Neural progenitor cell (in vitro differentiated cells): ENCODE data around the gene SMYD2. TPM values are rescaled to one million over a fixed set of nuclear protein-coding genes. Genes with fewer than 3 reads are reported as not detected.
A peak's percentile ranks its signal among the peaks of the same experiment; 100 is the strongest.

Source experiments
- DNase-seq: peaks from one replicate; pipeline ENCODE4 v3.0.0-alpha.2; 2016; ENCODE audit warnings: low spot score
- H2AFZ ChIP-seq: fragments of 200-600 bp; sonication (generic); replicated peaks from 2 replicates; pipeline ENCODE4 v1.6.1; 2016; ENCODE audit warnings: antibody characterized with exemption
- H3F3A ChIP-seq: fragments of 200-600 bp; sonication (generic); 2 replicates; pipeline ENCODE4 v1.6.1; 2016; ENCODE audit warnings: antibody characterized with exemption, low read depth
- H3K27ac ChIP-seq: fragments of 200-600 bp; sonication (generic); 2 replicates; pipeline ENCODE4 v1.5.1; 2016; ENCODE audit warnings: mild to moderate bottlenecking
- H3K27me3 ChIP-seq: fragments of 200-600 bp; sonication (generic); 2 replicates; pipeline ENCODE4 v1.6.1; 2016; ENCODE audit warnings: mild to moderate bottlenecking, moderate library complexity
- H3K36me3 ChIP-seq: fragments of 200-600 bp; sonication (generic); 2 replicates; pipeline ENCODE4 v1.5.1; 2016
- H3K4me1 ChIP-seq: fragments of 200-600 bp; sonication (generic); 2 replicates; pipeline ENCODE4 v1.6.1; 2016; ENCODE audit warnings: mixed run types
- H3K4me2 ChIP-seq: fragments of 200-600 bp; sonication (generic); 2 replicates; pipeline ENCODE4 v1.6.1; 2016
- H3K4me3 ChIP-seq: fragments of 200-600 bp; sonication (generic); 2 replicates; pipeline ENCODE4 v1.5.1; 2016
- H3K79me2 ChIP-seq: fragments of 200-600 bp; sonication (generic); 2 replicates; pipeline ENCODE4 v1.6.1; 2016; ENCODE audit warnings: low read depth
- H3K9ac ChIP-seq: fragments of 200-600 bp; sonication (generic); 2 replicates; pipeline ENCODE4 v1.6.1; 2016
- H3K9me3 ChIP-seq: fragments of 200-600 bp; sonication (generic); 2 replicates; pipeline ENCODE4 v1.5.1; 2016; ENCODE audit warnings: low read depth
- H4K20me1 ChIP-seq: fragments of 200-600 bp; sonication (generic); 2 replicates; pipeline ENCODE4 v1.6.1; 2016; ENCODE audit warnings: low read depth
- H3K27ac Mint-ChIP-seq: 3 replicates; pipeline ENCODE4 v1.8.0; 2021; ENCODE audit warnings: mixed read lengths
- H3K27me3 Mint-ChIP-seq: 2 replicates; pipeline ENCODE4 v1.8.0; 2022; ENCODE audit warnings: low read depth, mild to moderate bottlenecking, inconsistent platforms, moderate library complexity, mixed read lengths; ENCODE audit not compliant: insufficient read depth
- H3K36me3 Mint-ChIP-seq: 3 replicates; pipeline ENCODE4 v1.8.0; 2021; ENCODE audit warnings: mixed read lengths
- H3K4me1 Mint-ChIP-seq: 3 replicates; pipeline ENCODE4 v1.8.0; 2021; ENCODE audit warnings: mixed read lengths
- H3K4me3 Mint-ChIP-seq: 3 replicates; pipeline ENCODE4 v1.8.0; 2021; ENCODE audit warnings: mild to moderate bottlenecking, moderate library complexity, mixed read lengths
- H3K9me3 Mint-ChIP-seq: 3 replicates; pipeline ENCODE4 v1.8.0; 2020; ENCODE audit warnings: mixed read lengths
- EZH2 ChIP-seq: fragments of 200-600 bp; sonication (generic); IDR thresholded peaks from 2 replicates; pipeline ENCODE4 v1.6.1; 2017; ENCODE audit warnings: antibody characterized with exemption, mild to moderate bottlenecking, moderate library complexity
- EZH2phosphoT487 ChIP-seq: fragments of 200-600 bp; sonication (generic); IDR thresholded peaks from 2 replicates; pipeline ENCODE4 v1.6.1; 2017; ENCODE audit warnings: antibody characterized with exemption
- total RNA-seq: library from RNA; depleted of rRNA; stranded (reverse); fragments of >200 nt; gene quantifications from 2 replicates; pipeline ENCODE4 v1.2.3, GENCODE V29; 2015; ENCODE audit warnings: low replicate concordance
- TF ChIP-seq, protein P1 (sequence below): fragments of 200-600 bp; sonication (generic); IDR thresholded peaks from 2 replicates; pipeline ENCODE4 v1.5.1; 2017; ENCODE audit warnings: antibody characterized with exemption, mild to moderate bottlenecking

SMYD2 gene
- total RNA-seq, 1 donor from 2014 or later, result 20.5 TPM

DNA sequence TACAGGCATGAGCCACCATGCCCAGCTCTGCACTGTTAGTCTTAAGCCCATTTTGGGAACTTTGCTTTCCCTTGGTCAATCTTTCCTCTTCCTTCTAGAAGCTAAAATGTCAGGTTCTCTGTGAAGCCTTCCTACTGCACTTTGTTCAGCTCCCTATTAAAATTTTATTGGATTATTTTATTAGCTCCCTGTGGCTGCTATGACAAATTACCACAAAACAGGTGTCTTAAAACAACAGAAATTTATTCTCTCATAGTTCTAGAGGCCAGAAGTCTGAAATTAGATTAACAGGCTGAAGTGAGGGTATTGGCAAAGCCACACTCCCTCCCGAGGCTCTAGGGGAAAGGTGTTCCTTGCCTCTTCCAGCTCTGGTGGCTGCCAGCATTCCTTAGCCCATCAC is 4.2 kb upstream of the SMYD2 start:
- DNase-seq, result no peak
- peaks cover 10% of the 10 kb centered on the region for H3K9me3 Mint-ChIP-seq
- H3K4me1 Mint-ChIP-seq, result peaks cover 19% of the 10 kb centered on the region
- H3K27me3 Mint-ChIP-seq, result no peaks in the 10 kb centered on the region
- H2AFZ ChIP-seq, result no peak overlapping the region
- H3K9ac ChIP-seq, result no peak overlapping the region
- H4K20me1 ChIP-seq, result no peaks in the 10 kb centered on the region
- H3K27me3 ChIP-seq, result peaks cover 4% of the 10 kb centered on the region
- H3K36me3 Mint-ChIP-seq, result peaks cover 29% of the 10 kb centered on the region
- H3K4me1 ChIP-seq, result peaks cover 7% of the 10 kb centered on the region
- no peak overlapping the region for H3K4me3 Mint-ChIP-seq
- H3K4me2 ChIP-seq, result no peak overlapping the region
- peaks cover 13% of the 10 kb centered on the region for H3F3A ChIP-seq
- H3K79me2 ChIP-seq, result no peaks in the 10 kb centered on the region
- no peak overlapping the region for H3K4me3 ChIP-seq
- H3K27ac ChIP-seq, result no peak overlapping the region
- H3K9me3 ChIP-seq, result no peaks in the 10 kb centered on the region
- TF ChIP-seq EZH2 (no peak), EZH2phosphoT487 (no peak)
- TF ChIP-seq, protein P1, sequence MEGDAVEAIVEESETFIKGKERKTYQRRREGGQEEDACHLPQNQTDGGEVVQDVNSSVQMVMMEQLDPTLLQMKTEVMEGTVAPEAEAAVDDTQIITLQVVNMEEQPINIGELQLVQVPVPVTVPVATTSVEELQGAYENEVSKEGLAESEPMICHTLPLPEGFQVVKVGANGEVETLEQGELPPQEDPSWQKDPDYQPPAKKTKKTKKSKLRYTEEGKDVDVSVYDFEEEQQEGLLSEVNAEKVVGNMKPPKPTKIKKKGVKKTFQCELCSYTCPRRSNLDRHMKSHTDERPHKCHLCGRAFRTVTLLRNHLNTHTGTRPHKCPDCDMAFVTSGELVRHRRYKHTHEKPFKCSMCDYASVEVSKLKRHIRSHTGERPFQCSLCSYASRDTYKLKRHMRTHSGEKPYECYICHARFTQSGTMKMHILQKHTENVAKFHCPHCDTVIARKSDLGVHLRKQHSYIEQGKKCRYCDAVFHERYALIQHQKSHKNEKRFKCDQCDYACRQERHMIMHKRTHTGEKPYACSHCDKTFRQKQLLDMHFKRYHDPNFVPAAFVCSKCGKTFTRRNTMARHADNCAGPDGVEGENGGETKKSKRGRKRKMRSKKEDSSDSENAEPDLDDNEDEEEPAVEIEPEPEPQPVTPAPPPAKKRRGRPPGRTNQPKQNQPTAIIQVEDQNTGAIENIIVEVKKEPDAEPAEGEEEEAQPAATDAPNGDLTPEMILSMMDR, result no peak
- no peaks in the 10 kb centered on the region for H3K36me3 ChIP-seq
- no peak overlapping the region for H3K27ac Mint-ChIP-seq

DNA sequence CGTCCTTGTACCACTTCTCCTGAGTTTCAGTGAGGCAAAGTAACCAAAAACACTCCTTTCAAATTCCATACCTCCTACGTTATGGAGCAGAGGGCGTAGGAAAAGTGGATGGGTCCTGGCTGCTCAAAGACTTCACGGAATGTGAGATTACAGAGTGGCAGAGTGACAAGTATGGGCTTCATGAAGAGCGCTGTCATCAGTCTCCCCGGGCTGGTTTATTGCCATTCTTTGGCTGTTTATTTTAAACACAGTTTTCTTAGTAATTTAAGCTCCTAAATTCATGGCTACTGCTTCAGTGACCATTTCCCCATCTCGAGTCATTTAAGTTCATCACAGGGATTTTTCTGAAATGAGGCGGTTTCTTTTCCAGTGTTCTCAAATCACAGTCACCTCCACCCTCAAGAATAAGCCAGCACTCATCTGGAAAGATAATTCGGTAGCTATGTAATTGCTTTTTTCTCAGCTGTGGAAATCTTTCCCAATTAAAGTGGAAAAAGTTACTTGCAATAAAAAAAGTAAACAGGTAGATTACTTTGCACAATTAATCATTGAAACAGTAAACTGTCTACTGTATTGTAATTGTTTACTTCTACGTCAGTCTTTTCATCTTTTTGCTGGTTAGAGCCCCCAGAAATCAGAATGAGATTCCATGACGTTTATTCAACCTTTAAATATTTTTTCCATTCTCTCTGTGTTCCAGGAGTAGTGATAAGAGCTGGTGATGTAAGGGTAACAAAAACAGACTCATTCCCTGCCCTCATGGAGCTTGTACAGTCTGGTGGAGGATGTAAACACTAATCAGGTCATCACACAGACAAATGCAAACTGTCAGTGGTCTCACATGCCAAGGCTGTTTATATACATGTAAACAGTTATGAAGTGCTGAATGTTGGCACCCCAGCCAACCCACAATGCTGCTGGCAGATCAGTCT is 3.0 kb upstream of the SMYD2 start:
- Mint-ChIP-seq H3K9me3 (peaks cover 10% of the 10 kb centered on the region), H3K4me1 (peaks cover 27% of the 10 kb centered on the region), H3K27me3 (no peaks in the 10 kb centered on the region), H3K36me3 (peaks cover 29% of the 10 kb centered on the region), H3K4me3 (no peak overlapping the region), H3K27ac (no peak overlapping the region)
- no peak for DNase-seq
- TF ChIP-seq EZH2phosphoT487, result no peak
- TF ChIP-seq, protein P1, result no peak
- no peak for TF ChIP-seq EZH2
- H3K79me2 ChIP-seq, result no peaks in the 10 kb centered on the region
- H2AFZ ChIP-seq, result no peak overlapping the region
- H3K9ac ChIP-seq, result no peak overlapping the region
- H3K4me3 ChIP-seq, result no peak overlapping the region
- peaks cover 19% of the 10 kb centered on the region for H3F3A ChIP-seq
- H3K27ac ChIP-seq, result no peak overlapping the region
- H3K4me1 ChIP-seq, result peaks cover 7% of the 10 kb centered on the region
- peaks cover 16% of the 10 kb centered on the region for H3K27me3 ChIP-seq
- H3K36me3 ChIP-seq, result no peaks in the 10 kb centered on the region
- no peak overlapping the region for H3K4me2 ChIP-seq
- no peaks in the 10 kb centered on the region for H4K20me1 ChIP-seq
- no peaks in the 10 kb centered on the region for H3K9me3 ChIP-seq

DNA sequence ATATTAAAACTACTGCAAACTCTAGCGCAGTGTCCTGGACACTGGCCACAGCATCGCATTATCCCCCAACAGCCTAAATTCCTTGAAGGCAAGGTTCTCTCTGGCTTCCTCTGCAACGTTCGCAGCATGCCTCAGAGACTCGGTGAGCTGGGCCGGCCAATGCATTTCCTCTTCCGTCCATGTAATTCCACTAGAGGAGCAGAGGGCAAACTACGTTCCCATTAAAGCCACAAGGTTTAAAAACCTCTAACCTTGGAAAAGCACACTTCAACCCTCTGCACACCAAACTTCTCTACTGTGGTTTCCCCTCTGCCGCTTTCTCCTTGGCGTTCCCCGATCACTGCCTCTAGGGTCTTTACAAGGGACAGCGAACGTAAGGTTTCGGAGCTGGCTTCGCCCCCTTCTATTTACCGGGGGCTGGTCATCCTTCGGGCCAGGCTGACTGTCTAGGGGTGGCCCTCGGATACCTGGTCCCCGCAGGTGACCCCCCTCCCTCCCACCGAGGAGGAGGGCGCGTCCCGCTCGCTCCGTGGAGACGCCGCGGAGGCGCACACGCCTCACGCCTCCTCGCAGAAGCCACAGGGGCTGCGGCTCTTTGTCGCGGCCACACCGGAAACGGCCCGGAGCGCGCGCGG is 456 bp upstream of the SMYD2 start:
- Histone ChIP-seq H3K36me3 (no peaks in the 10 kb centered on the region), H3K79me2 (no peaks in the 10 kb centered on the region), H3K9me3 (no peaks in the 10 kb centered on the region), H2AFZ (peak overlapping the region; percentile 95), H3K9ac (peak overlapping the region; percentile 39), H3K27me3 (peaks cover 25% of the 10 kb centered on the region), H3K4me1 (peaks cover 7% of the 10 kb centered on the region), H4K20me1 (no peaks in the 10 kb centered on the region), H3K4me3 (peak overlapping the region; percentile 89), H3F3A (peaks cover 19% of the 10 kb centered on the region), H3K27ac (peak overlapping the region; percentile 20), H3K4me2 (peak overlapping the region; percentile 92)
- H3K9me3 Mint-ChIP-seq, result peaks cover 8% of the 10 kb centered on the region
- H3K27ac Mint-ChIP-seq, result no peak overlapping the region
- TF ChIP-seq, protein P1, result no peak
- TF ChIP-seq EZH2phosphoT487, result no peak
- no peak for TF ChIP-seq EZH2
- H3K27me3 Mint-ChIP-seq, result no peaks in the 10 kb centered on the region
- peaks cover 27% of the 10 kb centered on the region for H3K36me3 Mint-ChIP-seq
- peak overlapping the region; percentile 84 for H3K4me3 Mint-ChIP-seq
- peak; percentile 58 for DNase-seq
- peaks cover 41% of the 10 kb centered on the region for H3K4me1 Mint-ChIP-seq
